Measurements from ENCODE around the gene KCNQ5. TPM values are rescaled to one million over a fixed set of nuclear protein-coding genes. Genes with fewer than 3 reads are reported as not detected.

The KCNQ5 gene
- total RNA-seq, 1 experiment from 2014 or later: 0.07 TPM

- H3K23me2 ChIP-seq (ENCODE audit: insufficient read length, low read depth, low read length, poor library complexity, severe bottlenecking): peaks cover 13% of the 10 kb centered on the region
- no peak overlapping the region for H3K4me2 ChIP-seq (ENCODE audit: insufficient read depth, insufficient read length, low read length)
- Mint-ChIP-seq H3K4me3 (no peak overlapping the region), H3K27me3 (ENCODE audit: low read depth) (peaks cover 44% of the 10 kb centered on the region), H3K27ac (no peak overlapping the region), H3K4me1 (peaks cover 17 to 18% of the 10 kb centered on the region in 2 experiments), H3K9me3 (no peaks in the 10 kb centered on the region), H3K36me3 (ENCODE audit: insufficient read depth in 1 of 3, low read depth in 3 of 3) (no peaks in the 10 kb centered on the region)
- H3K27ac ChIP-seq (ENCODE audit: insufficient read length, low read depth, low read length): no peak overlapping the region
- H3K4ac ChIP-seq (ENCODE audit: low read depth, low read length): no peak overlapping the region
- no peak overlapping the region for H2BK120ac ChIP-seq (ENCODE audit: low read depth, low read length, poor library complexity, severe bottlenecking)
- H3K18ac ChIP-seq (ENCODE audit: insufficient read length, low read depth, low read length): no peak overlapping the region
- no peak overlapping the region for H2AFZ ChIP-seq (ENCODE audit: low read length)
- H2BK15ac ChIP-seq (ENCODE audit: low read depth, low read length): no peak overlapping the region
- no peak overlapping the region for H3K14ac ChIP-seq (ENCODE audit: insufficient read depth, low read length)
- H3K56ac ChIP-seq (ENCODE audit: insufficient read length, low read depth, low read length): no peak overlapping the region
- H4K91ac ChIP-seq (ENCODE audit: insufficient read length, low read depth, low read length): no peak overlapping the region
- no peak for DNase-seq
- no peaks in the 10 kb centered on the region for H3K9me3 ChIP-seq (ENCODE audit: control insufficient read depth, low read depth, low read length)
- no peaks in the 10 kb centered on the region for H3K4me1 ChIP-seq (ENCODE audit: insufficient read depth, low read length)
- TF ChIP-seq CTCF (conservative IDR thresholded peaks at IDR 0.05): peak; percentile 69
- no peaks in the 10 kb centered on the region for H3K79me1 ChIP-seq (ENCODE audit: insufficient read depth, low read depth, low read length, poor library complexity, severe bottlenecking)
- H3K27me3 ChIP-seq (ENCODE audit: insufficient read depth, low read length): peaks cover 17% of the 10 kb centered on the region
- no peak overlapping the region for H2BK20ac ChIP-seq (ENCODE audit: low read depth, low read length, poor library complexity, severe bottlenecking)
- no peak overlapping the region for H3K9ac ChIP-seq (ENCODE audit: extremely low read depth, insufficient read length, low read length)
- no peaks in the 10 kb centered on the region for H3K79me2 ChIP-seq (ENCODE audit: insufficient read depth, low read length)
- no peaks in the 10 kb centered on the region for H4K20me1 ChIP-seq (ENCODE audit: control insufficient read depth, insufficient read depth, insufficient read length)
- no peak overlapping the region for H3K23ac ChIP-seq (ENCODE audit: insufficient read length, low read depth, low read length)
- H4K5ac ChIP-seq (ENCODE audit: insufficient read length, low read depth, low read length): no peak overlapping the region
- H2AK5ac ChIP-seq (ENCODE audit: insufficient read length, low read length): no peak overlapping the region
- no peak overlapping the region for H3T11ph ChIP-seq (ENCODE audit: low read length)
- H2BK5ac ChIP-seq (ENCODE audit: insufficient read length, low read length): no peak overlapping the region
- no peak overlapping the region for H4K8ac ChIP-seq (replicated peaks; ENCODE audit: insufficient read length, low read depth, low read length)
- no peak overlapping the region for H2BK12ac ChIP-seq (ENCODE audit: insufficient read length, low read depth, low read length)
- no CpG with 5 or more reads among the region's 3 CpGs for WGBS (ENCODE audit: extremely low coverage, insufficient read length, low lambda C conversion rate)
Observed at GRCh38 chr6:72616406-72617015, 5.4 kb upstream of the KCNQ5 start.

Measured in H9 (cell line).